ENCODE data around the gene RNF130. TPM values are rescaled to one million over a fixed set of nuclear protein-coding genes. Genes with fewer than 3 reads are reported as not detected.

RNF130 gene
- total and polyA plus RNA-seq, 4 donors: 24.9 to 93.1 (median 51.4) TPM

- no peaks in the 10 kb centered on the region for H3K9me3 ChIP-seq (ENCODE audit: control insufficient read depth in 4 of 4, low read length in 3 of 4)
- H3K27ac ChIP-seq (ENCODE audit: low read depth in 1 of 2, low read length in 2 of 2): peak overlapping the region; percentile 52 to 72
- no peaks in the 10 kb centered on the region for H3K36me3 ChIP-seq (ENCODE audit: control insufficient read depth in 4 of 4, insufficient read depth in 3 of 4, low read depth in 1 of 4, low read length in 3 of 4)
- no peak for DNase-seq (ENCODE audit: low spot score)
- H3K27me3 ChIP-seq (ENCODE audit: control insufficient read depth in 4 of 4, insufficient read depth in 4 of 4, low read length in 3 of 4): no peaks in the 10 kb centered on the region
- TF ChIP-seq RXRA (IDR thresholded peaks at IDR 0.05) (peak in 1 of 2 donors; percentile 79), RAD21 (IDR thresholded peaks at IDR 0.05) (peak; percentile 80 to 84), ATF3 (IDR thresholded peaks at IDR 0.05) (no peak), HNF4G (IDR thresholded peaks at IDR 0.05) (no peak), GABPA (IDR thresholded peaks at IDR 0.05 in 1 of 2, conservative IDR thresholded peaks at IDR 0.05 in 1 of 2) (no peak), YY1 (IDR thresholded peaks at IDR 0.05) (no peak), REST (IDR thresholded peaks at IDR 0.05) (no peak), EGR1 (IDR thresholded peaks at IDR 0.05; ENCODE audit: low read depth in 2 of 2) (no peak), FOXA2 (IDR thresholded peaks at IDR 0.05) (peak; percentile 38), NR2F2 (IDR thresholded peaks at IDR 0.05) (no peak), FOXA1 (IDR thresholded peaks at IDR 0.05) (peak; percentile 59), HNF4A (conservative IDR thresholded peaks at IDR 0.05) (peak in 1 of 2 donors; percentile 67), SP1 (IDR thresholded peaks at IDR 0.05) (peak; percentile 46), JUND (IDR thresholded peaks at IDR 0.05) (peak in 1 of 2 donors; percentile 21), TAF1 (conservative IDR thresholded peaks at IDR 0.05) (no peak)
- TF ChIP-seq, protein P1, sequence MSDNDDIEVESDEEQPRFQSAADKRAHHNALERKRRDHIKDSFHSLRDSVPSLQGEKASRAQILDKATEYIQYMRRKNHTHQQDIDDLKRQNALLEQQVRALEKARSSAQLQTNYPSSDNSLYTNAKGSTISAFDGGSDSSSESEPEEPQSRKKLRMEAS (IDR thresholded peaks at IDR 0.05): peak; percentile 66
- TF ChIP-seq, protein P2, sequence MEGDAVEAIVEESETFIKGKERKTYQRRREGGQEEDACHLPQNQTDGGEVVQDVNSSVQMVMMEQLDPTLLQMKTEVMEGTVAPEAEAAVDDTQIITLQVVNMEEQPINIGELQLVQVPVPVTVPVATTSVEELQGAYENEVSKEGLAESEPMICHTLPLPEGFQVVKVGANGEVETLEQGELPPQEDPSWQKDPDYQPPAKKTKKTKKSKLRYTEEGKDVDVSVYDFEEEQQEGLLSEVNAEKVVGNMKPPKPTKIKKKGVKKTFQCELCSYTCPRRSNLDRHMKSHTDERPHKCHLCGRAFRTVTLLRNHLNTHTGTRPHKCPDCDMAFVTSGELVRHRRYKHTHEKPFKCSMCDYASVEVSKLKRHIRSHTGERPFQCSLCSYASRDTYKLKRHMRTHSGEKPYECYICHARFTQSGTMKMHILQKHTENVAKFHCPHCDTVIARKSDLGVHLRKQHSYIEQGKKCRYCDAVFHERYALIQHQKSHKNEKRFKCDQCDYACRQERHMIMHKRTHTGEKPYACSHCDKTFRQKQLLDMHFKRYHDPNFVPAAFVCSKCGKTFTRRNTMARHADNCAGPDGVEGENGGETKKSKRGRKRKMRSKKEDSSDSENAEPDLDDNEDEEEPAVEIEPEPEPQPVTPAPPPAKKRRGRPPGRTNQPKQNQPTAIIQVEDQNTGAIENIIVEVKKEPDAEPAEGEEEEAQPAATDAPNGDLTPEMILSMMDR (IDR thresholded peaks at IDR 0.05; ENCODE audit: low read depth, low read length, missing input control): peak; percentile 50
- TF ChIP-seq, protein P3, sequence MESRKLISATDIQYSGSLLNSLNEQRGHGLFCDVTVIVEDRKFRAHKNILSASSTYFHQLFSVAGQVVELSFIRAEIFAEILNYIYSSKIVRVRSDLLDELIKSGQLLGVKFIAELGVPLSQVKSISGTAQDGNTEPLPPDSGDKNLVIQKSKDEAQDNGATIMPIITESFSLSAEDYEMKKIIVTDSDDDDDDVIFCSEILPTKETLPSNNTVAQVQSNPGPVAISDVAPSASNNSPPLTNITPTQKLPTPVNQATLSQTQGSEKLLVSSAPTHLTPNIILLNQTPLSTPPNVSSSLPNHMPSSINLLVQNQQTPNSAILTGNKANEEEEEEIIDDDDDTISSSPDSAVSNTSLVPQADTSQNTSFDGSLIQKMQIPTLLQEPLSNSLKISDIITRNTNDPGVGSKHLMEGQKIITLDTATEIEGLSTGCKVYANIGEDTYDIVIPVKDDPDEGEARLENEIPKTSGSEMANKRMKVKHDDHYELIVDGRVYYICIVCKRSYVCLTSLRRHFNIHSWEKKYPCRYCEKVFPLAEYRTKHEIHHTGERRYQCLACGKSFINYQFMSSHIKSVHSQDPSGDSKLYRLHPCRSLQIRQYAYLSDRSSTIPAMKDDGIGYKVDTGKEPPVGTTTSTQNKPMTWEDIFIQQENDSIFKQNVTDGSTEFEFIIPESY (IDR thresholded peaks at IDR 0.05): no peak
- H3K4me1 ChIP-seq (ENCODE audit: control insufficient read depth in 4 of 4, insufficient read depth in 4 of 4, low read length in 3 of 4): peaks cover 0 to 15% (median 11%) of the 10 kb centered on the region in 4 donors
- H3K4me3 ChIP-seq (ENCODE audit: low read depth in 1 of 3, low read length in 3 of 3): peak overlapping the region in 2 of 3 donors; percentile 54
- WGBS: 14% methylated on average over 17 of the region's 17 CpGs
- H3K9ac ChIP-seq (ENCODE audit: low read depth in 1 of 2, low read length in 2 of 2): peak overlapping the region in 1 of 2 donors; percentile 3
Measured at GRCh38 chr5:180090769-180091546, 19.4 kb upstream of the RNF130 start.
